Esophagus muscularis mucosa (tissue), 4 donors: ENCODE results near the gene MAP3K15. TPM values are rescaled to one million over a fixed set of nuclear protein-coding genes. Genes with fewer than 3 reads are reported as not detected.

Experiments used
- DNase-seq: peaks from one replicate; pipeline ENCODE4 v3.0.0-alpha.2; 2017; ENCODE audit errors: extremely low spot score
- H3K27ac ChIP-seq, 4 donors: fragments of 200-600 bp; sonication (generic); replicated peaks in 1 of 4; 1 replicate in 3 of 4; 2 replicates in 1 of 4; pipeline ENCODE4 v1.5.1; 2016 to 2019; ENCODE audit warnings: mild to moderate bottlenecking in 1 of 4
- H3K27me3 ChIP-seq, 4 donors: fragments of 200-600 bp; sonication (generic); one replicate each; pipeline versions ENCODE4 v1.5.1 to v1.6.0; 2016 to 2019
- H3K36me3 ChIP-seq, 4 donors: fragments of 200-600 bp; sonication (generic); one replicate each; pipeline ENCODE4 v1.5.1; 2016 to 2019
- H3K4me1 ChIP-seq, 4 donors: fragments of 200-600 bp; sonication (generic); one replicate each; pipeline ENCODE4 v1.5.1; 2016 to 2019
- H3K4me3 ChIP-seq, 4 donors: fragments of 200-600 bp; sonication (generic); 1 replicate in 2 of 4; 2 replicates in 2 of 4; pipeline ENCODE4 v1.5.1; 2016 to 2019; ENCODE audit warnings: mild to moderate bottlenecking in 4 of 4, moderate library complexity in 1 of 4
- H3K9me3 ChIP-seq, 4 donors: fragments of 200-600 bp; sonication (generic); 1 replicate in 3 of 4; 2 replicates in 1 of 4; pipeline ENCODE4 v1.5.1; 2016 to 2019
- CTCF ChIP-seq, 3 experiments: fragments of 200-600 bp in 2 of 3; fragments of 450-650 bp in 1 of 3; sonication (generic) in 2 of 3; IDR thresholded peaks; one replicate each; pipeline ENCODE4 v1.5.1; 2017 to 2019; ENCODE audit warnings: antibody characterized with exemption in 3 of 3, mild to moderate bottlenecking in 2 of 3, moderate library complexity in 1 of 3
- EP300 ChIP-seq: sonication (generic); formaldehyde crosslinking; IDR thresholded peaks from one replicate; pipeline ENCODE4 v1.6.1; 2017; ENCODE audit warnings: antibody characterized with exemption
- POLR2A ChIP-seq: fragments of 450-650 bp; IDR thresholded peaks from one replicate; pipeline ENCODE4 v1.6.1; 2017; ENCODE audit warnings: antibody characterized with exemption, moderate library complexity, mild to moderate bottlenecking, low read depth
- POLR2AphosphoS5 ChIP-seq, 2 donors: sonication (generic); formaldehyde crosslinking; IDR thresholded peaks; one replicate each; pipeline ENCODE4 v1.6.1; 2017; ENCODE audit warnings: antibody characterized with exemption in 2 of 2
- WGBS: methylation state at CpG from one replicate; pipeline ENCODE4 v1.1.5; 2018; 5-methylcytosine and 5-hydroxymethylcytosine counted together
- intact Hi-C: fragments of 100-400 bp; cut with DNase I; formaldehyde crosslinking; loops from one replicate; pipeline ENCODE4 v1.15.1; 2023
- small RNA-seq, 3 donors: library from RNA; depleted of rRNA; stranded (forward); fragments of <200 nt; gene quantifications; one replicate each; pipeline ENCODE3, GENCODE V24; 2016
- total RNA-seq, 4 donors: library from RNA; depleted of rRNA; stranded (reverse); fragments of >200 nt; gene quantifications; one replicate each; pipeline versions ENCODE4 v1.1.0 to v1.2.1, GENCODE V29; 2016

The MAP3K15 gene
- total RNA-seq, 4 donors from 2014 or later = 0.13 to 0.33 TPM; not detected in 2

- TF ChIP-seq POLR2AphosphoS5 (IDR thresholded peaks at IDR 0.05) = no peak
- TF ChIP-seq POLR2A = no peak
- no peak for TF ChIP-seq CTCF (IDR thresholded peaks at IDR 0.05)
- TF ChIP-seq EP300 = no peak
- 53% methylated on average over 5 of the region's 5 CpGs for WGBS
- H3K36me3 ChIP-seq = no peaks in the 10 kb centered on the region
- no peaks in the 10 kb centered on the region for H3K4me1 ChIP-seq
- no peaks in the 10 kb centered on the region for H3K27me3 ChIP-seq
- no peak overlapping the region for H3K4me3 ChIP-seq
- intact Hi-C loops = loop anchor here (5.0 to 10.0 kb wide), 2 partner anchors 398 to 941 kb away; no protein-coding TSS in a partner anchor
- H3K9me3 ChIP-seq = peaks cover 0 to 12% (median 6%) of the 10 kb centered on the region in 4 donors
- no peak overlapping the region for H3K27ac ChIP-seq
- DNase-seq = no peak
These were observed 182.3 kb downstream of the MAP3K15 start for GRCh38 chrX:19332983-19333382.

- no peak overlapping the region for H3K27ac ChIP-seq
- H3K36me3 ChIP-seq = no peaks in the 10 kb centered on the region
- peaks cover 0 to 12% (median 6%) of the 10 kb centered on the region in 4 donors for H3K9me3 ChIP-seq
- 91% methylated on average over 10 of the region's 10 CpGs for WGBS
- H3K4me3 ChIP-seq = no peak overlapping the region
- H3K27me3 ChIP-seq = no peaks in the 10 kb centered on the region
- no peaks in the 10 kb centered on the region for H3K4me1 ChIP-seq
- intact Hi-C loops = loop anchor here (5.0 to 10.0 kb wide), 2 partner anchors 397 to 940 kb away; no protein-coding TSS in a partner anchor
- TF ChIP-seq POLR2AphosphoS5 (IDR thresholded peaks at IDR 0.05) (no peak), CTCF (IDR thresholded peaks at IDR 0.05) (no peak), POLR2A (no peak), EP300 (no peak)
- no peak for DNase-seq
These were observed 183.5 kb downstream of the MAP3K15 start for GRCh38 chrX:19331831-19332230.

GRCh38 chrX:19326567-19326966 lies 188.7 kb downstream of the MAP3K15 start:
- Histone ChIP-seq H3K4me1 (no peaks in the 10 kb centered on the region), H3K4me3 (no peak overlapping the region), H3K27ac (no peak overlapping the region), H3K36me3 (no peaks in the 10 kb centered on the region), H3K27me3 (no peaks in the 10 kb centered on the region), H3K9me3 (no peaks in the 10 kb centered on the region)
- intact Hi-C loops = no loop called here
- DNase-seq = no peak
- 75% methylated on average over 2 of the region's 2 CpGs for WGBS
- TF ChIP-seq CTCF (IDR thresholded peaks at IDR 0.05) (no peak), EP300 (no peak), POLR2AphosphoS5 (IDR thresholded peaks at IDR 0.05) (no peak), POLR2A (no peak)

Small RNA genes within 50 kb of the gene (small RNA-seq; reads per million reads assigned to genes)
- 0 reads per million in 3 donors for gene RF00019

Other genes starting within 250 kb of the MAP3K15 start
- gene PDHA1, start 171.6 kb downstream of the MAP3K15 start, total RNA-seq = 100 to 1,000 TPM in 1 of 4 donors, 10 to 100 TPM in 3; 45.7 to 137 (median 78.8) TPM